HL-60 (cell line): ENCODE data around the gene ZSCAN12.

Source experiments
- CTCF ChIP-seq: IDR thresholded peaks from one replicate; pipeline ENCODE4 v1.5.1; 2011; ENCODE audit warnings: low read length, control low read depth, inconsistent platforms; ENCODE audit not compliant: insufficient read depth
- POLR2AphosphoS5 ChIP-seq: IDR thresholded peaks from 2 replicates; pipeline ENCODE4 v1.6.1; 2012; ENCODE audit warnings: low read depth

GRCh38 chr6:28383235-28384142, 16.1 kb downstream of the ZSCAN12 start:
- TF ChIP-seq CTCF (no peak), POLR2AphosphoS5 (no peak)
